ENCODE data around the gene MAST3. TPM values are rescaled to one million over a fixed set of nuclear protein-coding genes. Genes with fewer than 3 reads are reported as not detected.
"Not testable (repeated sequence)": the region's sequence is repeated elsewhere in the genome, so short reads cannot be mapped to it uniquely, and the experiment has no call there.

The MAST3 gene
- total RNA-seq, 2 donors from 2014 or later = 6.1 to 10.8 TPM

DNA sequence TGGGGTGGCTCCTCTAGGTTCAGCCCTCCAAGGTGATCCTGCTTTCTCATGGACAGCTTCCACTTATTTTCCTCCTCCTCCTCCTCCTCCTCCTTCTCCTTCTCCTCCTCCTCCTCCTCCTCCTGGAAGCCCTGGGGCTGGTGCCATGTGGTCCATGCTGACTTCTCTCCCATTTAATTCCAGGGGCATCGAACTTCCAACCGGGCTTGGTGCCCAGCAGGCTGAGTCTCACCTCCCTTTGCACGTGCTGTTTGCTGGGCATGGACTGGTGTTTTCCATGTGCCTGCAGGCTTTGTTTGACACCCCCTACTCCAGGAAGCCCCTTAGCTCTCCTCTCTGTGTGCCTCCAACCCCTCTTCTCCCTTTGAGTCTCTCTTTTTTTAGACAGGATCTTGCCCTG, 3.7 kb downstream of the MAST3 start:
- intact Hi-C loops (cut with DNase I) = no loop called here
- H3K27me3 ChIP-seq (replicated peaks; ENCODE audit: insufficient read depth) = no peaks in the 10 kb centered on the region
- 67% methylated on average over 3 of the region's 3 CpGs for WGBS
- no peaks in the 10 kb centered on the region for H3K9me3 ChIP-seq
- TF ChIP-seq, protein P1, sequence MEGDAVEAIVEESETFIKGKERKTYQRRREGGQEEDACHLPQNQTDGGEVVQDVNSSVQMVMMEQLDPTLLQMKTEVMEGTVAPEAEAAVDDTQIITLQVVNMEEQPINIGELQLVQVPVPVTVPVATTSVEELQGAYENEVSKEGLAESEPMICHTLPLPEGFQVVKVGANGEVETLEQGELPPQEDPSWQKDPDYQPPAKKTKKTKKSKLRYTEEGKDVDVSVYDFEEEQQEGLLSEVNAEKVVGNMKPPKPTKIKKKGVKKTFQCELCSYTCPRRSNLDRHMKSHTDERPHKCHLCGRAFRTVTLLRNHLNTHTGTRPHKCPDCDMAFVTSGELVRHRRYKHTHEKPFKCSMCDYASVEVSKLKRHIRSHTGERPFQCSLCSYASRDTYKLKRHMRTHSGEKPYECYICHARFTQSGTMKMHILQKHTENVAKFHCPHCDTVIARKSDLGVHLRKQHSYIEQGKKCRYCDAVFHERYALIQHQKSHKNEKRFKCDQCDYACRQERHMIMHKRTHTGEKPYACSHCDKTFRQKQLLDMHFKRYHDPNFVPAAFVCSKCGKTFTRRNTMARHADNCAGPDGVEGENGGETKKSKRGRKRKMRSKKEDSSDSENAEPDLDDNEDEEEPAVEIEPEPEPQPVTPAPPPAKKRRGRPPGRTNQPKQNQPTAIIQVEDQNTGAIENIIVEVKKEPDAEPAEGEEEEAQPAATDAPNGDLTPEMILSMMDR (IDR thresholded peaks at IDR 0.05) = no peak
- no peak for TF ChIP-seq POLR2A (IDR thresholded peaks at IDR 0.05)
- TF ChIP-seq POLR2AphosphoS5 (IDR thresholded peaks at IDR 0.05) = no peak
- H3K36me3 ChIP-seq = no peaks in the 10 kb centered on the region
- H3K4me1 ChIP-seq (replicated peaks) = no peaks in the 10 kb centered on the region
- no peak overlapping the region for H3K27ac ChIP-seq
- no peak for DNase-seq (ENCODE audit: low spot score)
- H3K4me3 ChIP-seq = no peak overlapping the region

DNA sequence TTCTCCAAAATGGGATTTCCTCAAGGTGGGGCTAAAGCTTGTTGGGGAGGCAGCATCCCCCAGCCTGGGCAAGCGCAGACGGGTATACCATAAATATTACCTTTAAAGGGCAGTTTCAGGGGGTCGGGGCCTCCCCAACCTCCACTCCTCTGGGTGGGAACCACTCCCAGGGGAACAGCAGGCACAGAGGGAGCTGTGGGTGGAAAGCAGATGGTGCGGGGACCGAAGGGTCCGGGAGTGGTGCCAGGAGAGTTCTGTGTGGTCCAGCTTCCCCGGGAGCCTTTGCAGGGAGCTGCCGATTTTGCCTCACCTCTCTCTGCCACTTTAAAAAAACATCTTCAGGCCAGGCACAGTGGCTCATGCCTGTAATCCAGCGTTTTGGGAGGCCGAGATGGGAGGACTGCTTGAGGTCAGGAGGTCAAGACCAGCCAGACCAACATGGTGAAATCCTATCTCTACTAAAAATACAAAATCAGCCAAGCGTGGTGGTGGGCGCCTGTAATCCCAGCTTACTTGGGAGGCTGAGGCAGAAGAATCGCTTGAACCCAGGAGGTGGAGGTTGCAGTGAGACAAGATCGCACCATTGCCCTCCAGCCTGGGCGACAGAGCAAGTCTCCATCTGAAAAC, 5.5 kb downstream of the MAST3 start:
- Histone ChIP-seq H3K27ac (no peak overlapping the region), H3K4me1 (replicated peaks) (no peaks in the 10 kb centered on the region), H3K27me3 (replicated peaks; ENCODE audit: insufficient read depth) (no peaks in the 10 kb centered on the region), H3K36me3 (no peaks in the 10 kb centered on the region), H3K9me3 (no peaks in the 10 kb centered on the region), H3K4me3 (no peak overlapping the region)
- WGBS = 67% methylated on average over 15 of the region's 15 CpGs
- no peak for TF ChIP-seq POLR2AphosphoS5 (IDR thresholded peaks at IDR 0.05)
- TF ChIP-seq, protein P1 (IDR thresholded peaks at IDR 0.05) = no peak
- no peak for TF ChIP-seq POLR2A (IDR thresholded peaks at IDR 0.05)
- intact Hi-C loops (cut with DNase I) = no loop called here
- DNase-seq (ENCODE audit: low spot score) = no peak

DNA sequence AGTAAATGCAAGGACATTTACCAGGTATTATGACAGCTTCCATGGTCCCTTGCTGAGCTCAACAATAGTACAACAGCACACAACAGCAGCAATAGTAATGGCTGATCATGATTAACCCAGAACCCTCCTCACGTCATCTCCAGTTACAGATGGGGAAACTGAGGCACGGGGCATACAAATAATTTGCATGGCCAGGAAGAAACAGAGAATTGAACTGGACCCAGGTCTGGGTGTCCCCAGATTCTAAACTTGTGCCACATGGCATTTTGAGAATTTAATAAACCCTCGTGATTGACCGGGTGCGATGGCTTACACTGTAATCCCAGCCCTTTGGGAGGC, 7.2 kb downstream of the MAST3 start:
- intact Hi-C loops (cut with DNase I) = no loop called here
- H3K27me3 ChIP-seq (replicated peaks; ENCODE audit: insufficient read depth) = no peaks in the 10 kb centered on the region
- 82% methylated on average over 5 of the region's 5 CpGs for WGBS
- no peak for DNase-seq (ENCODE audit: low spot score)
- peak overlapping the region; percentile 14 to 26 for H3K4me3 ChIP-seq
- no peak overlapping the region for H3K27ac ChIP-seq
- no peaks in the 10 kb centered on the region for H3K4me1 ChIP-seq (replicated peaks)
- H3K36me3 ChIP-seq = no peaks in the 10 kb centered on the region
- H3K9me3 ChIP-seq = no peaks in the 10 kb centered on the region
- TF ChIP-seq POLR2AphosphoS5 (IDR thresholded peaks at IDR 0.05) (no peak), POLR2A (IDR thresholded peaks at IDR 0.05) (no peak)
- TF ChIP-seq, protein P1 (IDR thresholded peaks at IDR 0.05) = no peak

DNA sequence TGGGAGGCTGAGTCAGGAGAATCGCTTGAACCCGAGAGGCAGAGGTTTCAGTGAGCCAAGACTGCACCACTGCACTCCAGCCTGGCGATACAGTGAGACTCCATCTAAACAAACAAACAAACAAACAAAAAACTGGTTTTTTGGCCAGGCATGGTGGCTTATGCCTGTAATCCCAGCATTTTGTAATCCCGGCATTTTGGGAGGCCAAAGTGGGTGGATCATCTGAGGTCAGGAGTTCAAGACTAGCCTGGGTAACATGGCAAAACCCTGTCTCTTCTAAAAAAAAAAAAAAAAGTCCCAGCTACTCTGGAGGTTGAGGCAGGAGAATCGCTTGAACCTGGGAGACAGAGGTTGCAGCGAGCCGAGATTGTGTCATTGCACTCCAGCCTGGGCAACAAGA, 7.7 kb downstream of the MAST3 start:
- H3K4me3 ChIP-seq; H3K36me3 ChIP-seq; intact Hi-C loops (cut with DNase I); H3K27me3 ChIP-seq (replicated peaks; ENCODE audit: insufficient read depth); H3K4me1 ChIP-seq (replicated peaks); H3K27ac ChIP-seq; H3K9me3 ChIP-seq; DNase-seq (ENCODE audit: low spot score): not testable (repeated sequence)
- 79% methylated on average over 7 of the region's 7 CpGs for WGBS

DNA sequence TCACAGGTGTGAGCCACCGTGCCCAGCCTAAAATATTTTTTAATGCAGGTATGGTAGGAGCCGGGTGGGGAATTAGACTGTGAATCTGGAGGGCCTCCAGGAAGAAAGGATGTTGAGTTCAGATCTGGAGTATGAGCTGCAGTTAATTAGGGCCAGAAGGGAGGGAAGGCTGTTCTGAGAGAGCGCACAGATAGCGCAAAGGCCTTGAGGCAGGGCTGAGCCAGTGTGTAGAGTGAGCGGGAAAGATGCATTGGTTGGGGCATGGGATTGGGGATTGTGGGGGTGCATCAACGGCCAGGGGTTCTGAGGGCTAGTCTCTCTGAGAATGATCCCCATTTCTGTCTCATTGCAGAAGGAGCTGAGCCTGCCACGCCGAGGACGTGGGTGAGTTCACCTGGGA, 9.7 kb downstream of the MAST3 start:
- Histone ChIP-seq H3K4me1 (replicated peaks) (no peaks in the 10 kb centered on the region), H3K27ac (no peak overlapping the region), H3K9me3 (no peaks in the 10 kb centered on the region), H3K36me3 (no peaks in the 10 kb centered on the region), H3K4me3 (no peak overlapping the region), H3K27me3 (replicated peaks; ENCODE audit: insufficient read depth) (no peaks in the 10 kb centered on the region)
- WGBS = 86% methylated on average over 9 of the region's 9 CpGs
- no peak for DNase-seq (ENCODE audit: low spot score)
- TF ChIP-seq POLR2AphosphoS5 (IDR thresholded peaks at IDR 0.05) (no peak), POLR2A (IDR thresholded peaks at IDR 0.05) (no peak)
- TF ChIP-seq, protein P1 (IDR thresholded peaks at IDR 0.05) = no peak
- intact Hi-C loops (cut with DNase I) = no loop called here

Data from prostate gland (tissue), 2 donors.